ENCODE data around the gene TCF7. TPM values are rescaled to one million over a fixed set of nuclear protein-coding genes. Genes with fewer than 3 reads are reported as not detected.
A peak's percentile ranks its signal among the peaks of the same experiment; 100 is the strongest.

TCF7 gene
- total RNA-seq, 1 donor from 2014 or later = under 0.01 TPM

DNA sequence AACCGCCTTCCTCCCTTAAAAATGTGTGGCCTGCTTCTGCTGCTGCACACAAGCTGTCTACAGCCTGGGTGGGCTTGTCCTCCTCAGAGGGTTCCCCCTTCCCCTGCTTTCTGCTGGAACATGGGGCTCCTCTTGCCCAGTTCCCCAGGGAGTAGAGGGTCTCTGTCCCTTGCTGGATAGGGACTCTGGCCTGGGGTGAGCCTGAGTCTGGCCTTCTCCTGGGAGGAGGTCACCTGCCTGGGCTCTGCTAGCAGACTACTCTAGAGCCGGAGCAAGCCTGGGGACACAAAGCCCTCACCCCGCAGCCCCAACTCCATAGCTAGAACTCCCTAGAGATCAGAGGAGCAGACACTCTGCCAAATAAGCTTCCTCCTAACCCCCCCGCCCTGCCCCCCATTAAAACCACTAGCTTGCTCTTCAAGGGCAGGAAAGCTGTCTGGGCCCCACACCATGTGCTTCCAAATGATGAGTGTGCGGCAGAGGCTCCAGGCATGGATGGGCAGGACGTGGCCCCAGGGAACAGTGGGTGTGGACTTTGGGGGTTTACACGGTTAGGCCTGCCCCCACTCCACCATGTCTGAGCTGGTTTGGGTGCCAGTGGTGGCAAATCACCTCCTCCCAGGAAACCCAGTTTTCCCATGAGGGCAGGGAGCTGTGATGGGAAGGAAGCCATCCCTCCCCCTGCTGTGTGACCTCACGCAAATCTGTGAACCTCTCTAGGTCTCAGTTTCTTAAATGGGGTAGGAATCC, 10.0 kb downstream of the TCF7 start:
- no peaks in the 10 kb centered on the region for H3K36me3 ChIP-seq (ENCODE audit: control insufficient read depth, insufficient read depth, low read length)
- FAIRE-seq = no peak
- no peak overlapping the region for H3K4me3 ChIP-seq (ENCODE audit: low read depth, low read length)
- no peaks in the 10 kb centered on the region for H3K27me3 ChIP-seq (ENCODE audit: control insufficient read depth, insufficient read depth, low read length)
- TF ChIP-seq, protein P1, sequence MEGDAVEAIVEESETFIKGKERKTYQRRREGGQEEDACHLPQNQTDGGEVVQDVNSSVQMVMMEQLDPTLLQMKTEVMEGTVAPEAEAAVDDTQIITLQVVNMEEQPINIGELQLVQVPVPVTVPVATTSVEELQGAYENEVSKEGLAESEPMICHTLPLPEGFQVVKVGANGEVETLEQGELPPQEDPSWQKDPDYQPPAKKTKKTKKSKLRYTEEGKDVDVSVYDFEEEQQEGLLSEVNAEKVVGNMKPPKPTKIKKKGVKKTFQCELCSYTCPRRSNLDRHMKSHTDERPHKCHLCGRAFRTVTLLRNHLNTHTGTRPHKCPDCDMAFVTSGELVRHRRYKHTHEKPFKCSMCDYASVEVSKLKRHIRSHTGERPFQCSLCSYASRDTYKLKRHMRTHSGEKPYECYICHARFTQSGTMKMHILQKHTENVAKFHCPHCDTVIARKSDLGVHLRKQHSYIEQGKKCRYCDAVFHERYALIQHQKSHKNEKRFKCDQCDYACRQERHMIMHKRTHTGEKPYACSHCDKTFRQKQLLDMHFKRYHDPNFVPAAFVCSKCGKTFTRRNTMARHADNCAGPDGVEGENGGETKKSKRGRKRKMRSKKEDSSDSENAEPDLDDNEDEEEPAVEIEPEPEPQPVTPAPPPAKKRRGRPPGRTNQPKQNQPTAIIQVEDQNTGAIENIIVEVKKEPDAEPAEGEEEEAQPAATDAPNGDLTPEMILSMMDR (IDR thresholded peaks at IDR 0.05; ENCODE audit: insufficient read depth, low read length, severe bottlenecking) = no peak
- DNase-seq (ENCODE audit: low read depth) = peak; percentile 42

DNA sequence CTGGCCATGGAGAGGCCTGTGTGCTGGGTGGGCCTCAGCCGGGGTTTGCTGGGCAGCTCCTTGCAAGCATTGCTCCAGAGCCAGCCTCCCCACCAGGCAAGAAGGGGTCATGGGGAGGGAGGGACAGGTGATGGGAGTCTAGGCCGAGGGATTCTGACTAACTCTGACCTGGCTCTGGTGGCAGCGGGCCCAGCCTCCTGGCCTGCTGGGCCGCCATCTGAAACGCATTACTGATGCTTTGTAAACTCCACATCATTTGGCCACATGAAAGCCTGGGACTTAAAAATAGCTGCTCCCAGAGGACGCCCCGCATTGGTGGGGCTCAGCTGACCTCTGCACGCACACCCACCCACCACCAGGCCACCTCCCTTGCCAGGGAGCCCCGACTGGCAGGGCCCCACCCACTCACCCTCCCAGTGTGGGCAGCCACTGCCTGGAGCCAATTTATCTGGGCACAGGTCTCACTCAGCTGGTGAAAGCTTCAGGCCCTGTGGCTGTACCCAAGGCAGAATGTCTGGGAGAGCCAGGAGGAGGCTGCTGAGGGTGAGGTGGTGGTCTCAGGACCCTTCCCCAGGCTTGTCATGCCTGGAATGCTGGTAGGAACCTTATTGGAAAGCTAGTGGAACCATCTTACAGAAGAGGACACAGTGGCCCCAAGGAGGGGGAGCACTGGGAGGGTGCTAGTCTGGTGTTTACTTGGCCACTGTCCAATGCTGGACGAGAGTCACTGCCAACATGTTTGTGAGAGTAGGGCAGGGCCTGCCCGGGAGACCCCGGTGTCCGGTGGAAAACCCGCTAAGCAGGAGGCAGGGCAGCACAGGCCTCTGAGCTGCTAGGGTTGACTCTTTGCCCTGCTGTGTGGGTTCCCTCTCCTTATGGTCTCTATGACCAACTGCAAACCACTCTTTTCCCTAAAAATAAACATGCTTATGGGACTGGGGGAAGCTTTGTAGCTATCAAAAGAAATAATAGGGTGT, 10.8 kb downstream of the TCF7 start:
- H3K27me3 ChIP-seq (ENCODE audit: control insufficient read depth, insufficient read depth, low read length) = no peaks in the 10 kb centered on the region
- H3K4me3 ChIP-seq (ENCODE audit: low read depth, low read length) = no peak overlapping the region
- TF ChIP-seq, protein P1 (IDR thresholded peaks at IDR 0.05; ENCODE audit: insufficient read depth, low read length, severe bottlenecking) = no peak
- DNase-seq (ENCODE audit: low read depth) (peak; percentile 63), FAIRE-seq (no peak)
- no peaks in the 10 kb centered on the region for H3K36me3 ChIP-seq (ENCODE audit: control insufficient read depth, insufficient read depth, low read length)

DNA sequence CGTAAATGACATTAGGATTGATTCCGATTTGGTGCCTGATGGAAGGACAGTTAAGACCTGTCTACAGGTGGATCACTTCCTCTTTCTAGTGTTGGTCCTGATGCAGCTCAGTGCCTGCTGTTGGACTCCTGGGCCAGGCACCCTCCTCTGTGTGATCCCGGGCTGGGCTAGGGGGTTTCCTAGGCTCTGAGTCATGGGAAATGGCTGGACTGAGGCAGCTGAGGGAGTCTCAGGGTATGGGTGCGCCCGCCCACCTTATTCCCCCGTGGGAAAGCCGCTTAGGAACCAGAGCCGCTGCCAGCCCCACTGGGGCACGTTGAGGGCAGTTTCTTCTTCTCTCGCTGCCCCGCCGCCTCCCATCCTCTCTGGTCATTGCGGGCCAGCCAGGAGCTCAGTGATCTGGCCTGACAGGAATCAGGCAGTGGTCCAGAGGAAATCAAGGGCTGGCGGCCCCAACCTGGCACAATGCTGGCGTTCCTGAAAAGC, 12.9 kb downstream of the TCF7 start:
- Histone ChIP-seq H3K4me3 (ENCODE audit: low read depth, low read length) (no peak overlapping the region), H3K27me3 (ENCODE audit: control insufficient read depth, insufficient read depth, low read length) (no peaks in the 10 kb centered on the region), H3K36me3 (ENCODE audit: control insufficient read depth, insufficient read depth, low read length) (no peaks in the 10 kb centered on the region)
- TF ChIP-seq, protein P1 (IDR thresholded peaks at IDR 0.05; ENCODE audit: insufficient read depth, low read length, severe bottlenecking) = no peak
- FAIRE-seq (no peak), DNase-seq (ENCODE audit: low read depth) (peak; percentile 47)

DNA sequence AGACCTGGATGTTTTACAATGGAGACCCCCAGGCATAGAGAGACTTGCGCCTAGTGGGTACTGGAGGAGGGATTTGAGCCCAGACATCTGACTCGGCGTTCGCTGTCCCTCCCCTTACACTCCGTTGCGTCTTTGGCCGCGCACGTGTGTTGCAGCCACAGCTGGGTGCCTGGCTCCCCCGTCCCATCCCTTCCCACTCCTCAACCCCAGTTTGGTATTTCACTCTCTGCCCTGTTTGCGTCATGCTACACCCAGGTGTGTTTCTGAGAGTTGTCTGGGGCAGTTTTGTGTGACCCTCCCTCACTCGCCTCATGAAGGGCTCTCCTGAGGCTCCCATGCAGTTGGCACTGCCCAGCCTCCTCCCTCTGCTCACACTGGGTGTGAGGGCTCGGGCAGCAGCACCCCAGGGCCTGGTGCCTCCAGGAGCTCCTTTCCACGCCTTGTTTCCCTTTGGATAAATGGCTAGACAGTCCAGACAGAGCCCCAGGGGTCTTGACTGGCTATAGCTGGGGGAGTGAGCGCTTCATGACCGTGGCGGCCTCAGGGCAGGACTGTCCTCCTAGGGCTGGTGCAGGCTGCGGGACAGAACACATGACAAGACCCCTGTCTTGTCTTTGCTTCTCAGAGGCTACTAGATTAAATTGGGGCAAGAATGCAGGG, 13.6 kb downstream of the TCF7 start:
- Histone ChIP-seq H3K27me3 (ENCODE audit: control insufficient read depth, insufficient read depth, low read length) (no peaks in the 10 kb centered on the region), H3K36me3 (ENCODE audit: control insufficient read depth, insufficient read depth, low read length) (no peaks in the 10 kb centered on the region), H3K4me3 (ENCODE audit: low read depth, low read length) (no peak overlapping the region)
- no peak for DNase-seq (ENCODE audit: low read depth)
- TF ChIP-seq, protein P1 (IDR thresholded peaks at IDR 0.05; ENCODE audit: insufficient read depth, low read length, severe bottlenecking) = no peak
- no peak for FAIRE-seq

DNA sequence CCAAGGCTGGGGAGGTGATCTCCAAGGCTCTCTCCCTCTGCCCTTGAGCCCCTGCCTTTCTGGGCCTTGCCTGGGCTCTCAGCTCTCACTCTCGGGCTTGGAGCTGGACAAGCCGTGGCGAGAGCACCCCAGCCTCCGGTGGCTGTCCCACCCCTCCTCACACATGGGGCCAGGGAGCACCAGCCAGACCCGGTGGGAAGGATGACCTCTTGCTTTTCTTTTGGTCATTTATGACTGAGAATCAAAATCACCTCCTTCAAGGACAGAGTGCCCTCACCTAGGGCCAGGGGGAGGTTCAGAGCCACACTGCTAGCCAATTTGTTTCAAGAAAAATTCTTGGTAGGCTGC, 14.1 kb downstream of the TCF7 start:
- H3K36me3 ChIP-seq (ENCODE audit: control insufficient read depth, insufficient read depth, low read length) = no peaks in the 10 kb centered on the region
- no peak for FAIRE-seq
- H3K27me3 ChIP-seq (ENCODE audit: control insufficient read depth, insufficient read depth, low read length) = no peaks in the 10 kb centered on the region
- H3K4me3 ChIP-seq (ENCODE audit: low read depth, low read length) = no peak overlapping the region
- no peak for DNase-seq (ENCODE audit: low read depth)
- TF ChIP-seq, protein P1 (IDR thresholded peaks at IDR 0.05; ENCODE audit: insufficient read depth, low read length, severe bottlenecking) = no peak

Data from bronchial epithelial cell (primary cell).